Right lobe of liver (tissue), 4 donors: ENCODE data around the gene SAMD1.

Experiments used
- CTCF ChIP-seq, 4 donors: fragments of 200-600 bp in 3 of 4; fragments of 450-650 bp in 1 of 4; IDR thresholded peaks; one replicate each; pipeline versions ENCODE4 v1.5.1 to v1.8.0; 2016 to 2022; ENCODE audit warnings: antibody characterized with exemption in 4 of 4, mild to moderate bottlenecking in 2 of 4
- POLR2A ChIP-seq: fragments of 450-650 bp; IDR thresholded peaks from one replicate; pipeline ENCODE4 v1.6.1; 2017; ENCODE audit warnings: antibody characterized with exemption, mild to moderate bottlenecking
- donor health status: DM: no; HTN: no; CAD: no.
- donor health status: DM: no; HTN: no; CAD: no.
- donor health status: DM: no; HTN: yes; CAD: no.

GRCh38 chr19:14058182-14059092 lies 32.1 kb downstream of the SAMD1 start:
- TF ChIP-seq CTCF (IDR thresholded peaks at IDR 0.05) = no peak
- no peak for TF ChIP-seq POLR2A
